Left lung (tissue), 10 donors: ENCODE measurements around the gene SIPA1L3. TPM values are rescaled to one million over a fixed set of nuclear protein-coding genes. Genes with fewer than 3 reads are reported as not detected.

Experiments
- ATAC-seq: fragments of 200-7000 bp; cut with Tn5 transposase; one replicate; pipeline ENCODE4 v1.9.1; 2020; ENCODE audit warnings: moderate library complexity
- DNase-seq, 4 donors: peaks; one replicate each; pipeline ENCODE4 v3.0.0-alpha.2; 2013 to 2020
- H3K27ac ChIP-seq, 2 donors: fragments of 200-600 bp; sonication (generic) in 1 of 2; one replicate each; pipeline versions ENCODE4 v1.5.0 to v1.8.0; 2020 to 2021
- H3K27me3 ChIP-seq, 2 donors: fragments of 200-600 bp; sonication (generic) in 1 of 2; one replicate each; pipeline versions ENCODE4 v1.5.0 to v1.8.0; 2020 to 2021
- H3K36me3 ChIP-seq, 2 donors: fragments of 200-600 bp; sonication (generic) in 1 of 2; one replicate each; pipeline versions ENCODE4 v1.5.0 to v1.8.0; 2020 to 2021
- H3K4me1 ChIP-seq, 2 donors: fragments of 200-600 bp; one replicate each; pipeline ENCODE4 v1.8.0; 2021
- H3K4me3 ChIP-seq, 2 donors: fragments of 200-600 bp; sonication (generic) in 1 of 2; one replicate each; pipeline versions ENCODE4 v1.5.0 to v1.8.0; 2020 to 2021; ENCODE audit warnings: mild to moderate bottlenecking in 1 of 2
- H3K9me3 ChIP-seq, 2 donors: fragments of 200-600 bp; sonication (generic) in 1 of 2; one replicate each; pipeline versions ENCODE4 v1.5.0 to v1.8.0; 2020 to 2021
- intact Hi-C, 2 donors: fragments of 100-400 bp; cut with DNase I; formaldehyde crosslinking; loops; one replicate each; pipeline versions ENCODE4 v1.11.2 to v1.14.2; 2022
- polyA plus RNA-seq, 6 donors: library from polyadenylated mRNA; unstranded; fragments of 120-200 nt; gene quantifications; one replicate each; pipeline ENCODE4 v1.2.1, GENCODE V29; 2013; ENCODE audit not compliant: insufficient read length in 6 of 6
- total RNA-seq, 2 donors: library from RNA; stranded (reverse); fragmentation: NEBNext Ultra II Directional; extraction: Animal tissue kit (Norgen Biotek cat#: 25700); gene quantifications; one replicate each; pipeline ENCODE4 v1.2.1, GENCODE V29; 2021
- TF ChIP-seq, protein P1 (sequence below), 2 donors: fragments of 200-600 bp; sonication (generic) in 1 of 2; IDR thresholded peaks; one replicate each; pipeline versions ENCODE4 v1.5.0 to v1.8.0; 2021; ENCODE audit warnings: antibody characterized with exemption in 2 of 2
- donor health status: DM: no; HTN: yes; CAD: no.
- donor health status: DM: no; HTN: no; CAD: no.

Gene SIPA1L3
- total and polyA plus RNA-seq, 8 donors: 22.7 to 59.0 (median 27.4) TPM

DNA sequence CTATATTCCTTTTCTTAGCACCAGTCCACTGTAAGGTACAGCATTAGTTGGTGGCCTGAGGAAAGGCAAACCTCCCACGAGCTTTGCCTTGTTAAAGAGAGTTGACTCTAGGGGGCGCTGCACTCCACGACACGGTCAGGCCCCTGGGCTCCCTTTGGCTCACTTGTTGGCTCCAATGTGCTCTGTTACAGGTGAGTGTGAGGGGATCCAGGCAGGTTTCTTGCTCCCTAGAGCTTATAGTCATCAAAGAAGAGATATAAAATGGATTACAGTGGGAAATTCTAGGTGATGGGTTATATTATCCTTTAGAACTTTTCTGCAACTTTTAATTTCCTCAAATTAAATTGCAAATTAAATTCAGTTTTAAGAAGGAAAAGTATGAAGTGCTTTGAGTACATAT, 4.3 kb upstream of the SIPA1L3 start:
- H3K4me3 ChIP-seq: no peak overlapping the region
- TF ChIP-seq, protein P1, sequence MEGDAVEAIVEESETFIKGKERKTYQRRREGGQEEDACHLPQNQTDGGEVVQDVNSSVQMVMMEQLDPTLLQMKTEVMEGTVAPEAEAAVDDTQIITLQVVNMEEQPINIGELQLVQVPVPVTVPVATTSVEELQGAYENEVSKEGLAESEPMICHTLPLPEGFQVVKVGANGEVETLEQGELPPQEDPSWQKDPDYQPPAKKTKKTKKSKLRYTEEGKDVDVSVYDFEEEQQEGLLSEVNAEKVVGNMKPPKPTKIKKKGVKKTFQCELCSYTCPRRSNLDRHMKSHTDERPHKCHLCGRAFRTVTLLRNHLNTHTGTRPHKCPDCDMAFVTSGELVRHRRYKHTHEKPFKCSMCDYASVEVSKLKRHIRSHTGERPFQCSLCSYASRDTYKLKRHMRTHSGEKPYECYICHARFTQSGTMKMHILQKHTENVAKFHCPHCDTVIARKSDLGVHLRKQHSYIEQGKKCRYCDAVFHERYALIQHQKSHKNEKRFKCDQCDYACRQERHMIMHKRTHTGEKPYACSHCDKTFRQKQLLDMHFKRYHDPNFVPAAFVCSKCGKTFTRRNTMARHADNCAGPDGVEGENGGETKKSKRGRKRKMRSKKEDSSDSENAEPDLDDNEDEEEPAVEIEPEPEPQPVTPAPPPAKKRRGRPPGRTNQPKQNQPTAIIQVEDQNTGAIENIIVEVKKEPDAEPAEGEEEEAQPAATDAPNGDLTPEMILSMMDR (IDR thresholded peaks at IDR 0.05): peak; percentile 70 to 80
- no peaks in the 10 kb centered on the region for H3K27me3 ChIP-seq
- no peaks in the 10 kb centered on the region for H3K36me3 ChIP-seq
- H3K27ac ChIP-seq: no peak overlapping the region
- peaks cover 2 to 5% of the 10 kb centered on the region in 2 donors for H3K4me1 ChIP-seq
- ATAC-seq (peak; percentile 51), DNase-seq (peak; percentile 41 to 85 (median 76))
- intact Hi-C loops: loop anchor here in 1 of 2 donors (10.0 kb wide), 1 partner anchor 322 kb away; the partner anchor contains the start of gene DPF1
- no peaks in the 10 kb centered on the region for H3K9me3 ChIP-seq

DNA sequence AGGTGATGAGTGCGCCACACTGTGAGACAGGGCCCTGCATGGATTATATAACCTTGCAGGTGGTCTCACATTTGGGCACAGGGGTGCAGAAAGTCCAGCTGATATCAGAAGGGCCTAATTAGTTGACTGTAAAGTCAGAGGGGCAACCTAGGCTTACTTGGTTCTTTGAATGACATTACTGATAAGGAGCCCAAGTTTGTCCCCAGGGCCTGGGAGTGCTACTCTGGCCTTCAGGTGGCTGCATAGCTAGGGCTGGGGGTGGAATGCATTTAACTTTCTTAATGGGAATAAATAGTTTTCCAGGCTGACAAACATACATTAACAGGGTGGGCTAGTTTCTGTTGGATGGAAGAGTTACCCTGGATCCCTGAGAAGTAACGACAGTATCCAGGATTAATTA, 3.9 kb upstream of the SIPA1L3 start:
- ATAC-seq (no peak), DNase-seq (no peak)
- TF ChIP-seq, protein P1 (IDR thresholded peaks at IDR 0.05): no peak
- H3K27ac ChIP-seq: no peak overlapping the region
- H3K9me3 ChIP-seq: no peaks in the 10 kb centered on the region
- H3K4me3 ChIP-seq: no peak overlapping the region
- H3K36me3 ChIP-seq: no peaks in the 10 kb centered on the region
- no peaks in the 10 kb centered on the region for H3K27me3 ChIP-seq
- peaks cover 6 to 9% of the 10 kb centered on the region in 2 donors for H3K4me1 ChIP-seq
- intact Hi-C loops: loop anchor here in 1 of 2 donors (10.0 kb wide), 1 partner anchor 322 kb away; the partner anchor contains the start of gene DPF1

DNA sequence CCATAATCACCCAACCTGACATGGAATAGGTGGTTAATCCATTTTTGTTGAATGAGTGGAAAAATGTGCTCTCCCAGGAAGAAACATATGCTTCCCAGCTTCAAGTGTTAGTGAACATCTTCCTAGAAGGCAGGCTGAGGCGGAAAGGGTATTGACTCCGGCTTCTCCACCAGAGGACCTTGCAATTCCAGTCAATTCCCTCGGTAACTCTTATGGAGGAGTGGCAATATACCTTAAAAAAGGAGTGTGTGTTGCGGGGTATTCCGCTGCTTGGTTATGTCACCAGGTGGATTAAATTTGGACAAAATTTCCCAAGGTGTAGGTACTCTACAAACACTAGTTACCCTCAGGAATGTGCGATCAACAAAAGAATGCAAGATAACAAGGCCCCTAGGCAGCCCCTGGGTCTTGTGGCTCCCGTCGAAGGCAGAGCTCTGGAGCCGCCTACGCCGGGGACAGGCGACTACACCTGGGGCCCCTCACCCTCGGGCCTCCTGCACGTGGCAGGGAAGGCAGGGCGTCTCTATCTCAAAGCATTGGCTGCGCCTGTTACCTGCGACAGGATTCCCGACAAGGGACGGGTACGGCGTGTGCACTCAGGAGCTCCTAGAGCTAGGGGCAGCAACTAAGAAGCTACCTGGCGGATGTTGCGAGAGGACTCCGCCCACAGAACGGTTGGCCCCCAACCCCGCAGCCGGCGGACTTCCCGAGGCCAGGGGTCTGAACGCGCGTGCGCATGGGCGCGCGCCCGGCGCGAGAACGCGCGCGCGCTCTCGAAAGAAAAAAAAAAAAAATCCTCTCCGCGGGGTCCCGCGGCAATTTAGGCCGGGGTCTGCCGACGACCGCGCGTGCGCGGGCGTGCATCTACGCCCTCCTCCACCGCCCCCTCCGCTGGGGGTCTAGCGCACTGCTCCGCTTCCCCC, 801 bp upstream of the SIPA1L3 start, which contains the start of gene WDR87:
Gene WDR87, minus strand, starts transcription at position 649 of the 923 bp plus-strand sequence. CDS start 8,355 bp downstream, outside the sequence.
- peaks cover 12 to 22% of the 10 kb centered on the region in 2 donors for H3K4me1 ChIP-seq
- H3K9me3 ChIP-seq: no peaks in the 10 kb centered on the region
- DNase-seq: peak in 3 of 4 donors; percentile 51 to 86 (median 78)
- no peaks in the 10 kb centered on the region for H3K27me3 ChIP-seq
- ATAC-seq: peak; percentile 50
- H3K27ac ChIP-seq: peak within 1 kb of the TSS; percentile 60 to 80
- no peaks in the 10 kb centered on the region for H3K36me3 ChIP-seq
- intact Hi-C loops: loop anchor here in 1 of 2 donors (10.0 kb wide), 1 partner anchor 319 kb away; the partner anchor contains the start of gene DPF1
- H3K4me3 ChIP-seq: peak within 1 kb of the TSS; percentile 89 to 93
- TF ChIP-seq, protein P1 (IDR thresholded peaks at IDR 0.05): no peak

DNA sequence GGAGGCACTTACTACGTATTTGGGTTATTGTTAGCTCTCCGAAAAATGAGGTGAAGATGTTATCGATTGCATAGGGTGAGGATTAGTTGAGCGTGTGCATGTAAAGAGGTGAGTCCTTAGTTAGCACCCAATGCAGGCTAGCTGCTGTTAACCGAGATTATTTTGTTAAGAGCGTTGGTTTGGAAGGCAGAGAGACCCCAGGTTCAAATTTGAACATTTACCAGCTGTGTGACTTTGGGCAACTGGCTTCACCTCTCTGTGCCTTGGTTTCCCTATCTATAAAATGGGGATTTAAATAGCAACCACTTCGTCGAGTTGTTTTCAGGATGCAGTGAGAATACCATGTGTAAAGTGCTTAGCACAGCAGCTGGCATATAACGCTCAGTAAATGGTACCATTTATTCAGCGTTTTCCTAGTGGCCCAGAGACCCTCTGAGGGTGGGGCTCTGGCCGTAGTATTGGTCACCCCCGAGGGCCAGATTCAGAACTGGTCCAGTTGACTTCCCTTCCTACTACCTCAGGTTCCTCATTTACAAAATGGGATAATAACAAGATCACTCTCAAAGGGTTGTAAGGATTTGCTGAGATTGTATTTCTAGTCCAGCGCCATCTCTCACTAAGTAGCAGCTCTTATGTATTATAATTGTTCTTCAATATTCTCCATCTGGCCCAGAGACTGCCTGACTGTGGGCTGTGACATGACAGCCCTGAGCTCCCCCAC, 887 bp downstream of the SIPA1L3 start:
- DNase-seq (no peak), ATAC-seq (no peak)
- no peaks in the 10 kb centered on the region for H3K36me3 ChIP-seq
- peak overlapping the region; percentile 89 to 93 for H3K4me3 ChIP-seq
- TF ChIP-seq, protein P1 (IDR thresholded peaks at IDR 0.05): no peak
- peak overlapping the region in 1 of 2 donors; percentile 80 for H3K27ac ChIP-seq
- intact Hi-C loops: loop anchor here in 1 of 2 donors (10.0 kb wide), 1 partner anchor 317 kb away; the partner anchor contains the start of gene DPF1
- no peaks in the 10 kb centered on the region for H3K27me3 ChIP-seq
- H3K4me1 ChIP-seq: peaks cover 12 to 22% of the 10 kb centered on the region in 2 donors
- no peaks in the 10 kb centered on the region for H3K9me3 ChIP-seq
